NT2/D1 (cell line): ENCODE data around the gene ZNF256.
"Not testable (repeated sequence)": the region's sequence is repeated elsewhere in the genome, so short reads cannot be mapped to it uniquely, and the experiment has no call there.

ENCODE experiments used
- DNase-seq: peaks from one replicate; pipeline ENCODE4 v3.0.0-alpha.2; 2011; ENCODE audit warnings: low read depth, low spot score
- H3K27me3 ChIP-seq: 2 replicates; pipeline ENCODE4 v1.6.0; 2011; ENCODE audit warnings: mild to moderate bottlenecking; ENCODE audit not compliant: insufficient read length, insufficient read depth
- H3K36me3 ChIP-seq: 2 replicates; pipeline ENCODE4 v1.6.1; 2011; ENCODE audit warnings: mild to moderate bottlenecking, low read length, mixed read lengths; ENCODE audit not compliant: insufficient read depth, insufficient read length
- H3K4me1 ChIP-seq: 2 replicates; pipeline ENCODE4 v1.5.1; 2011; ENCODE audit not compliant: insufficient read depth, insufficient read length
- H3K4me3 ChIP-seq: 2 replicates; pipeline ENCODE4 v1.5.1; 2011; ENCODE audit warnings: low read depth; ENCODE audit not compliant: insufficient read length
- H3K9ac ChIP-seq: 2 replicates; pipeline ENCODE4 v1.6.0; 2011; ENCODE audit warnings: low read depth; ENCODE audit not compliant: insufficient read length
- H3K9me3 ChIP-seq: 2 replicates; pipeline ENCODE4 v1.5.1; 2011; ENCODE audit warnings: mild to moderate bottlenecking, low read length; ENCODE audit not compliant: insufficient read depth
- SUZ12 ChIP-seq: IDR thresholded peaks from 2 replicates; pipeline ENCODE4 v1.6.1; 2011; ENCODE audit not compliant: insufficient read length, insufficient read depth; ENCODE audit errors: extremely low read depth
- YY1 ChIP-seq: IDR thresholded peaks from 2 replicates; pipeline ENCODE4 v1.6.1; 2011; ENCODE audit not compliant: insufficient read length, insufficient read depth
- ZNF274 ChIP-seq: IDR thresholded peaks from 2 replicates; pipeline ENCODE4 v1.6.1; 2011; ENCODE audit warnings: mild to moderate bottlenecking, low read depth, low read length

ZNF256 gene

GRCh38 chr19:57949702-57950101 lies 2.2 kb upstream of the ZNF256 start:
- H3K4me3 ChIP-seq, result no peak overlapping the region
- no peaks in the 10 kb centered on the region for H3K9me3 ChIP-seq
- no peak for DNase-seq

GRCh38 chr19:57949296-57949695 lies 1.8 kb upstream of the ZNF256 start:
- DNase-seq, result no peak
- Histone ChIP-seq H3K9me3 (no peaks in the 10 kb centered on the region), H3K4me3 (no peak overlapping the region), H3K36me3 (peaks cover 13% of the 10 kb centered on the region), H3K27me3 (no peaks in the 10 kb centered on the region), H3K4me1 (no peaks in the 10 kb centered on the region), H3K9ac (no peak overlapping the region)
- TF ChIP-seq SUZ12 (no peak), YY1 (no peak), ZNF274 (no peak)

More at GRCh38 chr19:57949702-57950101, 2.2 kb upstream of the ZNF256 start:
- TF ChIP-seq YY1 (no peak), SUZ12 (no peak), ZNF274 (no peak)
- peaks cover 11% of the 10 kb centered on the region for H3K36me3 ChIP-seq
- H3K4me1 ChIP-seq, result no peaks in the 10 kb centered on the region
- H3K27me3 ChIP-seq, result no peaks in the 10 kb centered on the region
- H3K9ac ChIP-seq, result no peak overlapping the region

- Histone ChIP-seq H3K9ac (peak overlapping the region; percentile 93), H3K27me3 (no peaks in the 10 kb centered on the region), H3K36me3 (peaks cover 36% of the 10 kb centered on the region), H3K4me3 (peak overlapping the region; percentile 98), H3K4me1 (no peaks in the 10 kb centered on the region), H3K9me3 (no peaks in the 10 kb centered on the region)
- DNase-seq, result no peak
- TF ChIP-seq SUZ12 (no peak), YY1 (no peak), ZNF274 (no peak)
These were observed 453 bp downstream of the ZNF256 start for GRCh38 chr19:57947088-57947418.

GRCh38 chr19:57946316-57946715 lies 1.2 kb downstream of the ZNF256 start:
- Histone ChIP-seq H3K9ac (peak overlapping the region; percentile 93), H3K36me3 (peaks cover 43% of the 10 kb centered on the region), H3K27me3 (no peaks in the 10 kb centered on the region), H3K9me3 (no peaks in the 10 kb centered on the region), H3K4me1 (no peaks in the 10 kb centered on the region), H3K4me3 (peak overlapping the region; percentile 98)
- no peak for DNase-seq
- TF ChIP-seq ZNF274 (no peak), SUZ12 (no peak), YY1 (no peak)

GRCh38 chr19:57941593-57941992 lies 5.9 kb downstream of the ZNF256 start:
- no peak overlapping the region for H3K4me3 ChIP-seq
- no peak overlapping the region for H3K9ac ChIP-seq
- TF ChIP-seq YY1 (no peak), ZNF274 (no peak), SUZ12 (no peak)
- DNase-seq, result no peak
- peaks cover 59% of the 10 kb centered on the region for H3K36me3 ChIP-seq
- no peaks in the 10 kb centered on the region for H3K9me3 ChIP-seq
- no peaks in the 10 kb centered on the region for H3K4me1 ChIP-seq
- no peaks in the 10 kb centered on the region for H3K27me3 ChIP-seq

- no peak for DNase-seq
- no peaks in the 10 kb centered on the region for H3K4me1 ChIP-seq
- H3K27me3 ChIP-seq, result no peaks in the 10 kb centered on the region
- H3K36me3 ChIP-seq, result peaks cover 38% of the 10 kb centered on the region
- TF ChIP-seq SUZ12, result no peak
- no peak for TF ChIP-seq ZNF274
- no peak for TF ChIP-seq YY1
- no peak overlapping the region for H3K4me3 ChIP-seq
- no peaks in the 10 kb centered on the region for H3K9me3 ChIP-seq
- H3K9ac ChIP-seq, result no peak overlapping the region
These were observed 11.8 kb downstream of the ZNF256 start for GRCh38 chr19:57935731-57936130.

- H3K36me3 ChIP-seq, result peaks cover 41% of the 10 kb centered on the region
- H3K27me3 ChIP-seq, result no peaks in the 10 kb centered on the region
- peak within 1 kb of the TSS; percentile 89 for H3K4me3 ChIP-seq
- H3K9ac ChIP-seq, result peak within 1 kb of the TSS; percentile 93
- 0 out of 2 replicates have a peak, but pooled peaks cover 4% of the 10 kb centered on the region for H3K9me3 ChIP-seq
- no peak for TF ChIP-seq ZNF274
- peak; percentile 50 for TF ChIP-seq YY1
- no peak for TF ChIP-seq SUZ12
- H3K4me1 ChIP-seq, result no peaks in the 10 kb centered on the region
- DNase-seq, result peak; percentile 77
These were observed 12.5 kb downstream of the ZNF256 start, which contains the start of gene ZNF418 for GRCh38 chr19:57934820-57935665. Gene ZNF418 (minus strand): TSS chr19:57935402. CDS start chr19:57933822, 1,580 bp downstream.

- Histone ChIP-seq H3K9me3 (peaks cover 43% of the 10 kb centered on the region), H3K4me3 (no peak overlapping the region), H3K27me3 (no peaks in the 10 kb centered on the region), H3K36me3 (peaks cover 84% of the 10 kb centered on the region), H3K4me1 (no peaks in the 10 kb centered on the region), H3K9ac (no peak overlapping the region)
- DNase-seq, result no peak
- TF ChIP-seq YY1 (no peak), ZNF274 (no peak), SUZ12 (no peak)
These were observed 19.9 kb downstream of the ZNF256 start for GRCh38 chr19:57927587-57927986.

GRCh38 chr19:57916168-57916995 lies 31.1 kb downstream of the ZNF256 start, which contains the start of gene ZNF417:
Gene ZNF417 (minus strand): TSS chr19:57916592. CDS start chr19:57916411, 181 bp downstream.
- not testable (repeated sequence) for H3K4me1 ChIP-seq, H3K9me3 ChIP-seq, H3K27me3 ChIP-seq
- H3K4me3 ChIP-seq, result peak within 1 kb of the TSS; percentile 80
- H3K36me3 ChIP-seq, result peaks cover 43% of the 10 kb centered on the region
- DNase-seq, result peak; percentile 93
- H3K9ac ChIP-seq, result peak within 1 kb of the TSS; percentile 88
